Endothelial cell of umbilical vein (primary cell): Measurements from ENCODE around the gene CNTN5. TPM values are rescaled to one million over a fixed set of nuclear protein-coding genes. Genes with fewer than 3 reads are reported as not detected.

Source experiments
- BruUV-seq: library from RNA; stranded (reverse); fragments of 400-500 nt; replicated peaks from 2 replicates; lab custom pipeline; 2021; lab: Mats Ljungman, UMichigan
- CTCF ChIA-PET: fragments of 300-600, 350-600 bp; sonication (Branson Sonifier 250); formaldehyde crosslinking; loops from one replicate; lab custom pipeline; 2021; ENCODE audit warnings: antibody characterized with exemption, inconsistent platforms; lab: Charles Lee
- POLR2A ChIA-PET: fragments of 300-600, 350-600 bp; sonication (Branson Sonifier 250); formaldehyde crosslinking; loops from one replicate; lab custom pipeline; 2021; ENCODE audit warnings: antibody characterized with exemption, inconsistent platforms; lab: Charles Lee
- DNase-seq: peaks from one replicate; pipeline ENCODE4 v3.0.0-alpha.2; 2011; ENCODE audit warnings: low read depth, low spot score
- FAIRE-seq: peaks from 2 replicates; lab custom pipeline; 2011; peaks lifted over from hg19 to GRCh38; lab: Jason Lieb, UNC
- H2AFZ ChIP-seq: 2 replicates; pipeline ENCODE4 v1.6.0; 2012; ENCODE audit warnings: low read depth, low read length, control low read depth, inconsistent platforms
- H3K27ac ChIP-seq: 2 replicates; pipeline ENCODE4 v1.5.1; 2011; ENCODE audit warnings: low read depth, mild to moderate bottlenecking, control low read depth, low read length, moderate library complexity; ENCODE audit not compliant: insufficient read depth
- H3K27me3 ChIP-seq, 2 experiments: 2 replicates each; pipeline versions ENCODE4 v1.6.0 to v1.6.1; 2011; ENCODE audit warnings: low read length in 2 of 2, mixed read lengths in 1 of 2; ENCODE audit not compliant: control insufficient read depth in 2 of 2, insufficient read depth in 2 of 2
- H3K36me3 ChIP-seq, 2 experiments: 2 replicates in 1 of 2; 3 replicates in 1 of 2; pipeline ENCODE4 v1.5.1; 2011; ENCODE audit warnings: low read length in 2 of 2, mild to moderate bottlenecking in 1 of 2, moderate library complexity in 1 of 2; ENCODE audit not compliant: control insufficient read depth in 2 of 2, insufficient read depth in 2 of 2; ENCODE audit errors: extremely low read depth in 1 of 2
- H3K4me1 ChIP-seq: 3 replicates; pipeline ENCODE4 v1.5.1; 2011; ENCODE audit warnings: mild to moderate bottlenecking, low read length; ENCODE audit not compliant: control insufficient read depth, insufficient read depth; ENCODE audit errors: extremely low read depth
- H3K4me2 ChIP-seq: 2 replicates; pipeline ENCODE4 v1.6.1; 2011; ENCODE audit warnings: low read length, control low read depth, mixed read lengths; ENCODE audit not compliant: insufficient read depth
- H3K4me3 ChIP-seq, 3 experiments: fragments of 200-600 bp in 1 of 3; sonication (generic), shearing (Covaris generic) in 1 of 3; replicated peaks in 1 of 3; 2 replicates each; pipeline ENCODE4 v1.5.1; 2011 to 2016; ENCODE audit warnings: control low read depth in 3 of 3, low read length in 3 of 3, mild to moderate bottlenecking in 2 of 3, inconsistent platforms in 1 of 3, low read depth in 1 of 3, moderate library complexity in 1 of 3; ENCODE audit not compliant: insufficient read depth in 1 of 3
- H3K79me2 ChIP-seq: 2 replicates; pipeline ENCODE4 v1.6.0; 2012; ENCODE audit warnings: low read length, inconsistent platforms; ENCODE audit not compliant: control insufficient read depth, insufficient read depth
- H3K9ac ChIP-seq: replicated peaks from 2 replicates; pipeline ENCODE3; 2011; ENCODE audit warnings: low read length, control low read depth; ENCODE audit not compliant: insufficient read depth; ENCODE audit errors: extremely low read depth
- H3K9me1 ChIP-seq: replicated peaks from 3 replicates; pipeline ENCODE4 v1.6.0; 2011; ENCODE audit warnings: mild to moderate bottlenecking, low read length; ENCODE audit not compliant: control insufficient read depth, insufficient read depth; ENCODE audit errors: extremely low read depth
- H3K9me3 ChIP-seq: replicated peaks from 2 replicates; pipeline ENCODE4 v1.5.1; 2012; ENCODE audit warnings: low read length, inconsistent platforms; ENCODE audit not compliant: control insufficient read depth, insufficient read depth
- H4K20me1 ChIP-seq: replicated peaks from 2 replicates; pipeline ENCODE3; 2011; ENCODE audit warnings: mild to moderate bottlenecking, low read length; ENCODE audit not compliant: control insufficient read depth, insufficient read depth; ENCODE audit errors: extremely low read depth
- CTCF ChIP-seq, 2 donors: IDR thresholded peaks; 1 replicate in 1 of 2; 2 replicates in 1 of 2; pipeline ENCODE4 v1.5.1; 2011; ENCODE audit warnings: low read length in 2 of 2, mild to moderate bottlenecking in 2 of 2, moderate library complexity in 2 of 2, control low read depth in 1 of 2, inconsistent platforms in 1 of 2, low read depth in 1 of 2; ENCODE audit not compliant: insufficient read depth in 1 of 2; ENCODE audit errors: extremely low read depth in 1 of 2
- EZH2 ChIP-seq: IDR thresholded peaks from 2 replicates; pipeline ENCODE4 v1.6.1; 2012; ENCODE audit warnings: borderline replicate concordance, low read depth, mild to moderate bottlenecking, moderate library complexity, low read length, inconsistent platforms; ENCODE audit not compliant: severe bottlenecking
- FOS ChIP-seq: IDR thresholded peaks from 2 replicates; pipeline ENCODE4 v1.6.1; 2011; ENCODE audit warnings: mild to moderate bottlenecking, low read length, moderate library complexity, borderline replicate concordance; ENCODE audit not compliant: insufficient read depth
- GATA2 ChIP-seq: IDR thresholded peaks from 2 replicates; pipeline ENCODE4 v1.7.0; 2011; ENCODE audit warnings: low read depth, mild to moderate bottlenecking, moderate library complexity, mixed read lengths, low read length; ENCODE audit not compliant: insufficient read length, insufficient read depth
- JUN ChIP-seq: IDR thresholded peaks from 2 replicates; pipeline ENCODE4 v1.6.1; 2011; ENCODE audit warnings: borderline replicate concordance, low read depth; ENCODE audit not compliant: insufficient read length, insufficient read depth
- MAX ChIP-seq: IDR thresholded peaks from 2 replicates; pipeline ENCODE4 v1.6.1; 2011; ENCODE audit not compliant: insufficient read depth, insufficient read length
- MYC ChIP-seq: IDR thresholded peaks from one replicate; pipeline ENCODE4 v1.6.1; 2011; ENCODE audit warnings: mild to moderate bottlenecking, low read depth, low read length
- POLR2A ChIP-seq: IDR thresholded peaks from 2 replicates; pipeline ENCODE4 v1.6.1; 2012; ENCODE audit warnings: low read depth, mild to moderate bottlenecking, control low read depth, low read length
- POLR2AphosphoS5 ChIP-seq: IDR thresholded peaks from 2 replicates; pipeline ENCODE4 v1.6.1; 2012; ENCODE audit warnings: low read depth, mild to moderate bottlenecking, control low read depth, low read length, moderate library complexity; ENCODE audit not compliant: insufficient read depth
- dilution Hi-C: fragments of 300-500 bp; cut with MboI; formaldehyde crosslinking; loops from one replicate; pipeline ENCODE4 v1.15.0; 2019; ENCODE audit warnings: low sequenced_read_pairs; ENCODE audit not compliant: extremely low pct_ligation_motif_present
- intact Hi-C: fragments of 100-400 bp; cut with micrococcal nuclease; formaldehyde crosslinking; loops from one replicate; pipeline ENCODE4 v1.10.0; 2022
- polyA plus RNA-seq, 4 experiments: library from polyadenylated mRNA; depleted of rRNA in 3 of 4; stranded (reverse) in 3 of 4; unstranded in 1 of 4; fragments of >200 nt; gene quantifications; 2 replicates each; pipeline versions ENCODE4 v1.2.1 to v1.2.3, GENCODE V29; 2011 to 2012; ENCODE audit warnings: missing spikeins in 1 of 4
- total RNA-seq: library from RNA; stranded (reverse); gene quantifications from 2 replicates; pipeline ENCODE4 v1.2.3, GENCODE V29; 2021

CNTN5 gene
- total and polyA plus RNA-seq, 2 donors (not counting 3 experiments of a cell fraction or from before 2014, with no cell fraction given) = not detected

DNA sequence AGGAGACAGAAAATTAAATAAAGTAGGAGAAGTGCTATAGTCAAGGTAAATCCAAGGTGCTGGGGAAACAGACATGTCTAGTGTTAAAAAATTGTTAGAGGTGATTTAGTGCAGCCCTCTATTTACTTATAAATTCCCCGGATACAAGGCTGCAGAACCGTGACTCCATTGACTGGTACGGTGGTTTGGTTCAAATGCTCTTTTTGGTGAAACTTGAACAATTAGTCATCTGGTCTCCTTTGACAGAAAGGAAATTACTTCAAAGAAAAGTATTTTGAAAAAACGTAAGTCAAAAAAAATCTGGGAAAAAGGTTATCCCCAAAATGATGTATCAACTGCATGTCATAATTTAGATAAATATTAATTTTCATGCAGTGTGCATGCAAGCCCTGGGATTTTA is 399.2 kb downstream of the CNTN5 start:
- FAIRE-seq (no peak), DNase-seq (no peak)
- Histone ChIP-seq H4K20me1 (no peaks in the 10 kb centered on the region), H3K79me2 (no peaks in the 10 kb centered on the region), H3K4me2 (no peak overlapping the region), H3K9me3 (no peaks in the 10 kb centered on the region), H3K9ac (no peak overlapping the region), H3K36me3 (no peaks in the 10 kb centered on the region), H3K9me1 (no peaks in the 10 kb centered on the region), H2AFZ (no peak overlapping the region), H3K27me3 (no peaks in the 10 kb centered on the region), H3K4me1 (no peaks in the 10 kb centered on the region), H3K4me3 (no peak overlapping the region), H3K27ac (no peak overlapping the region)
- no TSS peak for BruUV-seq
- intact Hi-C loops = no loop called here
- dilution Hi-C loops = no loop called here
- TF ChIP-seq CTCF (IDR thresholded peaks at IDR 0.05; ENCODE audit: extremely low read depth in 1 of 2, insufficient read depth in 1 of 2, low read depth in 1 of 2, low read length in 2 of 2) (no peak), POLR2A (no peak), EZH2 (no peak), GATA2 (no peak), MYC (no peak), POLR2AphosphoS5 (no peak), FOS (no peak), MAX (no peak), JUN (no peak)
- ChIA-PET CTCF (no interaction called here), POLR2A (no interaction called here)
